GM12875 (cell line): ENCODE results near the gene TBC1D20.

ENCODE experiments used
- H3K4me3 ChIP-seq: one replicate; pipeline ENCODE4 v1.5.1; 2011; ENCODE audit warnings: low read depth, low read length, control low read depth
- TF ChIP-seq, protein P1 (sequence below): IDR thresholded peaks from 2 replicates; pipeline ENCODE4 v1.5.1; 2011; ENCODE audit warnings: low read depth, mild to moderate bottlenecking, control low read depth, inconsistent platforms, low read length, moderate library complexity, borderline replicate concordance; ENCODE audit not compliant: insufficient read depth

TBC1D20 gene

DNA sequence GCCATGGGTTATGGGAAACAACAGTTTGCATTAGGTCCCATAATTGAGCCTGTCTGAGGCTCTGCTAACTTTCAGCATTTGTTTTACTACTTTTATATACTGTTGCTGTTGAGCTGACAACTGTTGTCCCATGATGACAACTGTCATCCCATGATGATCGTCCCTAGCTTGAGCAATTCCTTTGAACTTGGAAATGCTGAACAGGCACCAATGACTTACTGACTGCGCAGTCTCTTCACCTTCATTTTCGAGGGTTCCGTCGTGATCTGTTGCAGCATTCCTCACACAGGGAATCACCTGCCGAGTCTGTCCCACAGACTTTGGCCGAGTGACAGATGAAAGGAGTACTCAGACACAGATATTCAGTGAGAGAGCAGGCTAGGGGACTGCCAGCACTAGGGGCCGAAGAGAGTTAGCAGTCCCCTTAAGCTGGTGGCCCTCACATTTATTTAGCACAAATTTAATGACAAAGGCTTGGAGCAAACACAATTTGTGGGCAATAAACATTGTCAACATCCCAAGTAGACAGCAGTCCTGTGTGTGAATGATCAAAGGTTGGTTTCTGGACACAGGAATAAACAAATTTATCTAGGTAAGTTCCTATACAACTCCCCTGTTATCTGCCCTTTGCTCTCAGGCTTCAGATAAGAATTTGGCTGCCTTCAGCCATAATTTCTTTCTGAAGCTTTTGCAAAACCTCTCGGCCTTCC, 10.0 kb upstream of the TBC1D20 start:
- H3K4me3 ChIP-seq: no peak overlapping the region
- TF ChIP-seq, protein P1, sequence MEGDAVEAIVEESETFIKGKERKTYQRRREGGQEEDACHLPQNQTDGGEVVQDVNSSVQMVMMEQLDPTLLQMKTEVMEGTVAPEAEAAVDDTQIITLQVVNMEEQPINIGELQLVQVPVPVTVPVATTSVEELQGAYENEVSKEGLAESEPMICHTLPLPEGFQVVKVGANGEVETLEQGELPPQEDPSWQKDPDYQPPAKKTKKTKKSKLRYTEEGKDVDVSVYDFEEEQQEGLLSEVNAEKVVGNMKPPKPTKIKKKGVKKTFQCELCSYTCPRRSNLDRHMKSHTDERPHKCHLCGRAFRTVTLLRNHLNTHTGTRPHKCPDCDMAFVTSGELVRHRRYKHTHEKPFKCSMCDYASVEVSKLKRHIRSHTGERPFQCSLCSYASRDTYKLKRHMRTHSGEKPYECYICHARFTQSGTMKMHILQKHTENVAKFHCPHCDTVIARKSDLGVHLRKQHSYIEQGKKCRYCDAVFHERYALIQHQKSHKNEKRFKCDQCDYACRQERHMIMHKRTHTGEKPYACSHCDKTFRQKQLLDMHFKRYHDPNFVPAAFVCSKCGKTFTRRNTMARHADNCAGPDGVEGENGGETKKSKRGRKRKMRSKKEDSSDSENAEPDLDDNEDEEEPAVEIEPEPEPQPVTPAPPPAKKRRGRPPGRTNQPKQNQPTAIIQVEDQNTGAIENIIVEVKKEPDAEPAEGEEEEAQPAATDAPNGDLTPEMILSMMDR: no peak

DNA sequence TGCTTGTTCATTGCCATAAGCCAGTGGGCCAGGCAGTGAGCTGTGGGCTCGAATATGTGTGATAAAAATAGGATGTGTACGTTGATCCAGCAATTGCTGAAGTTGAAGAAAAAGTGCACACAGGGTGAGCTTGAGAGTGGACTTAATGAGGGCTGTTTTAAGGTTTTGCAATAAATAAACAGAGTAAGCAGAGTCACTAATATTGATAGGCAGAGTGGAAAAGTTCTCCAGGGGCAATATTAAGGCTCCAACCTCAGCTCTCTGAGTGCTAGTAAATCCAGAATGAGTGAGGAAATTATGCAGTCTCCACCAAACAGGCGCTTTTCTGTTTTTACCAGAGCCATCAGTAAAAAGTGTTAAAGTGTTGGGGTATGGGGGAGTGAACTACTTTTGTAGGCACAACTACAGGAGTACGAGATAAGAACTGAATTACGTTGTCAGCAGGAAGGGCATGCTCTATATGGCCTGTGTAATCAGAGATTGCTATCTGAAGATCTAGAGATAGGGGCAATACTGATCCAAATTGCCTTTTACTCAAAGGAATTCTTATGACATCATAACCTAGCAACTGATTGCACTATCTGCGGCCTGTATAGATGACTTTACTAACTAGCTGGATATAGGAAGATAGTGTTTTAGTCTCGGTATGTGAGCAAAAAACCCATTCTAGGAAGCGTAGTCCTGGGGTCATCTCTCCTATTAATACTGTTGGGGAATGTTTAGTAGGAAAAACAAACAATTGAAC, 7.6 kb upstream of the TBC1D20 start:
- TF ChIP-seq, protein P1: no peak

DNA sequence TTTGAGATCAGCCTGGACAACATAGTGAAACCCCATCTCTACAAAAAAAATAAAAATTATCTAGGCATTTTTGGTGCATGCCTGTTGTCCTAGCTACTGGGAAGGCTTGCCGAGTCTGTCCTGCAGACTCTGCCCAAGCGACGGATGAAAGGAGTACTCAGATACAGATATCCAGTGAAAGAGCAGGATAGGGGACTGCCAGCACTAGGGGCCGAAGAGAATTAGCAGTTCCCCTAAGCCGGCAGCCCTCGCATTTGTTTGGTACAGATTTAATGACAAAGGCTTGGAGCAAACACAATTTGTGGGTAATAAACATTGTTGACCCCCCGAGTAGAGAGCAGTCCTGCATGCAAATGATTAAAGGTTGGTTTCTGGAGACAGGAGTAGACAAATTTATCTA, 5.4 kb upstream of the TBC1D20 start:
- TF ChIP-seq, protein P1: no peak

More for the DNA sequence above, 7.6 kb upstream of the TBC1D20 start:
- no peak overlapping the region for H3K4me3 ChIP-seq

DNA sequence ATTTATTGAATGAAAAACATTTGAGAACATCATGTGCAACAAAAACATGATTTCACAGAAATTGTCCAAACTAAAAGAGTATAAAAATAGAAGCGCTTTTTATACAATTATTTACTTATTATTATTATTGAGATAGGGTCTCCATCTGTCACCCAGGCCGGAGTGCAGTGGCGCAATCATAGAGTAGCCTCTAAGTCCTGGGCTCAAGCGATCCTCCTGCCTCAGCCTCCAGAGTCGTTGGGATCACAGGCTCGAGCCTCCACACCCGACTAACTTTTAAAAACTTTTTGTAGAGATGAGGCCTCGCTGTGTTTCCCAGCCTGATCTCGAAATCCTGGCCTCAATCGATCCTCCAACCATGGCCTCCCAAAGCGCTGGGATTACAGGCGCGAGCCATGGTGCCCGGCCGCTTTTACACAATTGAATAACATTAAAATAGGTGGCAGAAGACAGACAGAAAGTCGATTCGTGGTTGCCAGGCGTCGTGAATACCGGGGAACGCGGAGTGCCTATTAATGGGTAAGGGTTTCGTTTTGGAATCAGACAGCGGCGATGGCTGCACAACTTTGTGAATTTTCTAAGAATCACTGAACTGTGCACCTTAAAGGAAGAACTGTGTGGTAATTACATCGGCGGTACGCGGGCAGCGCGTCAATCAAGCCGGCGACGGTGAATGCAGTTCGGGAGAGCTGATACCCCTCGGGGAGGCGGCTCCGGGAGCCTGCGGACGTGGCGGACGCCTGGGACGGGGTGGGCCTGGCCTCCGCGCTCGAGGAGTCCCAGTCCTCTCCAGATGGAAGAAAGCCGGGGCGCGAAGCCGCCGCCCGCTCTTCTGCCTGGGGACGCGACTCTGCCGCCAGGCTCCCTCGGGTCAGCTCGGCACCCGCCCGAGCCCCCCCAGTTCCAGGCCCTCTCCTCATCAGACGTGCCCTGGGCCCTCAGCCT, 807 bp downstream of the TBC1D20 start:
- peak overlapping the region; percentile 74 for H3K4me3 ChIP-seq
- TF ChIP-seq, protein P1: no peak

More for the DNA sequence above, 5.4 kb upstream of the TBC1D20 start:
- no peak overlapping the region for H3K4me3 ChIP-seq

DNA sequence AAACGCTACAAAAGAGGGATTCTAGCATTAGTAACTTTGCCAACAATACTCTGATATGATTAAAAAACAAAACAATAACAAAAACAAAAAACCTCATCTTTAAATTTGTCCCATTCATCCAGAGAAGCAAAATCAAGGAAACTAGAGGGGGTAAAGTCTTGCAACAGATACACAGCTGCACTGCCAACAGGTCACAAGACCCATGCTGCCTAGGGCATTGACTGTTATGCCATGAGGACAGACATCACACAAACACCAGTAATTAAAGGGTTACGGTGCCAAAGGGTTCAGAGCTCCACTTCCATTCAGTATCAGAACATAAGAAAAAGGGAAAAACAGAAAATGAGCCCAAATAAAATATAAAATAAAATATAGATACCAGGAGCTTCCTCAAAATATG, 1.6 kb downstream of the TBC1D20 start:
- TF ChIP-seq, protein P1: no peak
- H3K4me3 ChIP-seq: no peak overlapping the region

DNA sequence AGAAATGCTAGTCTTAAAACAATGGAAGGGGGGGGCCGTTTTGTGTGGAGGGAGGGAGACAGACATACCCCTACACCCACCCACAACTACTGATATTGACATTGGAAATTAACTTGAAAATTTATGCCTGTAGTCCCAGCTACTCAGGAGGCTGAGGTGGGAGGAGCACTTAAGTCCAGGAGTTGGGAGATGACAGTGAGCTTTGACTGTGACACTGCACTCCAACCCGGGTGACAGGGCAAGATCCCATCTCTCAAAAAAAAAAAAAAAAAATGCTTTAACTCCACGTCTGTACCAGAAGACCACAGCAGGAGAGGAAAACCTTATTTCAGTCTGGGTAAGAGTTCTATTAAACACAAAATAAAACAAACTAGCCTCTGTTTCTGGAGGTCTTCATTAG, 2.2 kb downstream of the TBC1D20 start:
- no peak overlapping the region for H3K4me3 ChIP-seq
- TF ChIP-seq, protein P1: no peak
